Glutamatergic neuron (in vitro differentiated cells): ENCODE data around the gene ZPBP. TPM values are rescaled to one million over a fixed set of nuclear protein-coding genes. Genes with fewer than 3 reads are reported as not detected.

ENCODE experiments used
- DNase-seq: peaks from one replicate; pipeline ENCODE4 v3.0.0; 2022
- H3K27ac Mint-ChIP-seq: one replicate; pipeline ENCODE4 v1.8.0; 2020; ENCODE audit warnings: mild to moderate bottlenecking, mixed read lengths, inconsistent platforms; ENCODE audit not compliant: unreplicated experiment
- H3K27me3 Mint-ChIP-seq: one replicate; pipeline ENCODE4 v1.8.0; 2020; ENCODE audit warnings: mild to moderate bottlenecking, moderate library complexity, mixed read lengths, inconsistent platforms; ENCODE audit not compliant: unreplicated experiment
- H3K36me3 Mint-ChIP-seq: one replicate; pipeline ENCODE4 v1.8.0; 2020; ENCODE audit warnings: mild to moderate bottlenecking, mixed read lengths, inconsistent platforms; ENCODE audit not compliant: unreplicated experiment
- H3K4me1 Mint-ChIP-seq: one replicate; pipeline ENCODE4 v1.8.0; 2020; ENCODE audit warnings: mild to moderate bottlenecking, low read depth, mixed read lengths, inconsistent platforms; ENCODE audit not compliant: unreplicated experiment
- H3K4me3 Mint-ChIP-seq: one replicate; pipeline ENCODE4 v1.8.0; 2020; ENCODE audit warnings: mild to moderate bottlenecking, mixed read lengths, inconsistent platforms; ENCODE audit not compliant: unreplicated experiment
- H3K9me3 Mint-ChIP-seq: one replicate; pipeline ENCODE4 v1.8.0; 2020; ENCODE audit warnings: mild to moderate bottlenecking, moderate library complexity, mixed read lengths, inconsistent platforms; ENCODE audit not compliant: unreplicated experiment
- CTCF ChIP-seq: fragments of 200-600 bp; sonication (generic); IDR thresholded peaks from one replicate; pipeline ENCODE4 v1.5.0; 2021; ENCODE audit not compliant: partially characterized antibody, unreplicated experiment
- total RNA-seq: library from RNA; stranded (reverse); fragmentation: NEBNext Ultra II Directional; extraction: Animal tissue kit (Norgen Biotek cat#: 25700); gene quantifications from one replicate; pipeline ENCODE4 v1.2.1, GENCODE V29; 2021; ENCODE audit not compliant: unreplicated experiment

The ZPBP gene
- total RNA-seq, 1 donor from 2014 or later: not detected

- DNase-seq: no peak
- Mint-ChIP-seq H3K27me3 (no peaks in the 10 kb centered on the region), H3K36me3 (peaks cover 10% of the 10 kb centered on the region), H3K27ac (no peak overlapping the region), H3K9me3 (peaks cover 13% of the 10 kb centered on the region), H3K4me1 (no peaks in the 10 kb centered on the region), H3K4me3 (no peak overlapping the region)
- TF ChIP-seq CTCF: no peak
Measured at GRCh38 chr7:49931627-49932026, 161.4 kb downstream of the ZPBP start.

GRCh38 chr7:49928787-49929186, 164.3 kb downstream of the ZPBP start:
- DNase-seq: no peak
- no peaks in the 10 kb centered on the region for H3K27me3 Mint-ChIP-seq
- no peak for TF ChIP-seq CTCF

GRCh38 chr7:49927631-49928030, 165.4 kb downstream of the ZPBP start:
- Mint-ChIP-seq H3K9me3 (peaks cover 10% of the 10 kb centered on the region), H3K27ac (no peak overlapping the region), H3K4me1 (no peaks in the 10 kb centered on the region), H3K36me3 (peaks cover 10% of the 10 kb centered on the region), H3K4me3 (no peak overlapping the region), H3K27me3 (no peaks in the 10 kb centered on the region)
- DNase-seq: no peak
- TF ChIP-seq CTCF: no peak

More at GRCh38 chr7:49928787-49929186, 164.3 kb downstream of the ZPBP start:
- Mint-ChIP-seq H3K9me3 (peaks cover 12% of the 10 kb centered on the region), H3K4me1 (no peaks in the 10 kb centered on the region), H3K4me3 (no peak overlapping the region), H3K27ac (no peak overlapping the region), H3K36me3 (peaks cover 10% of the 10 kb centered on the region)

GRCh38 chr7:49926720-49927119, 166.3 kb downstream of the ZPBP start:
- no peak for TF ChIP-seq CTCF
- Mint-ChIP-seq H3K36me3 (peaks cover 10% of the 10 kb centered on the region), H3K9me3 (peaks cover 10% of the 10 kb centered on the region), H3K27me3 (no peaks in the 10 kb centered on the region), H3K27ac (no peak overlapping the region), H3K4me1 (no peaks in the 10 kb centered on the region), H3K4me3 (no peak overlapping the region)
- DNase-seq: no peak

GRCh38 chr7:49911909-49912308, 181.1 kb downstream of the ZPBP start:
- no peaks in the 10 kb centered on the region for H3K36me3 Mint-ChIP-seq
- H3K27me3 Mint-ChIP-seq: peaks cover 2% of the 10 kb centered on the region
- H3K4me1 Mint-ChIP-seq: no peaks in the 10 kb centered on the region
- H3K4me3 Mint-ChIP-seq: no peak overlapping the region
- H3K9me3 Mint-ChIP-seq: peaks cover 1% of the 10 kb centered on the region
- no peak overlapping the region for H3K27ac Mint-ChIP-seq
- no peak for DNase-seq
- TF ChIP-seq CTCF: no peak
